Right lobe of liver (tissue), 6 donors: ENCODE data around the gene TDRD1. TPM values are rescaled to one million over a fixed set of nuclear protein-coding genes. Genes with fewer than 3 reads are reported as not detected.

Source experiments
- ATAC-seq, 4 donors: fragments of 200-7000 bp; cut with Tn5 transposase; one replicate each; pipeline ENCODE4 v1.9.1; 2020; ENCODE audit warnings: mild to moderate bottlenecking in 4 of 4, moderate library complexity in 4 of 4
- DNase-seq, 3 donors: peaks; one replicate each; pipeline ENCODE4 v3.0.0-alpha.2; 2020
- H3K27ac ChIP-seq, 3 donors: fragments of 200-600 bp; one replicate each; pipeline ENCODE4 v1.8.0; 2022
- H3K27me3 ChIP-seq, 2 donors: fragments of 200-600 bp; one replicate each; pipeline ENCODE4 v1.8.0; 2022
- H3K36me3 ChIP-seq, 4 donors: fragments of 200-600 bp; sonication (generic) in 1 of 4; one replicate each; pipeline versions ENCODE4 v1.5.1 to v1.8.0; 2017 to 2022; ENCODE audit warnings: control low read depth in 1 of 4
- H3K4me1 ChIP-seq, 4 donors: fragments of 200-600 bp; sonication (generic) in 1 of 4; one replicate each; pipeline versions ENCODE4 v1.5.1 to v1.8.0; 2017 to 2022; ENCODE audit warnings: control low read depth in 1 of 4
- H3K4me3 ChIP-seq, 3 donors: fragments of 200-600 bp; one replicate each; pipeline ENCODE4 v1.8.0; 2022
- H3K9me3 ChIP-seq, 4 donors: fragments of 200-600 bp; sonication (generic) in 1 of 4; one replicate each; pipeline versions ENCODE4 v1.5.1 to v1.8.0; 2017 to 2022; ENCODE audit warnings: control low read depth in 1 of 4
- POLR2A ChIP-seq: fragments of 450-650 bp; IDR thresholded peaks from one replicate; pipeline ENCODE4 v1.6.1; 2017; ENCODE audit warnings: antibody characterized with exemption, mild to moderate bottlenecking
- WGBS: methylation state at CpG from one replicate; pipeline ENCODE4 v1.1.6; 2018; ENCODE audit warnings: low coverage, low lambda C conversion rate; ENCODE audit not compliant: insufficient coverage; ENCODE audit errors: missing lambda C conversion rate; 5-methylcytosine and 5-hydroxymethylcytosine counted together
- intact Hi-C, 2 donors: fragments of 100-400 bp; cut with DNase I; formaldehyde crosslinking; loops; one replicate each; pipeline versions ENCODE4 v1.11.2 to v1.14.1; 2022
- total RNA-seq, 6 experiments: library from RNA; depleted of rRNA in 2 of 6; stranded (reverse); fragments of >200 nt in 2 of 6; fragmentation: NEBNext Ultra II Directional in 3 of 6; extraction: Animal tissue kit (Norgen Biotek cat#: 25700) in 3 of 6; gene quantifications; one replicate each; pipeline versions ENCODE4 v1.1.0 to v1.2.4, GENCODE V29; 2016 to 2023
- TF ChIP-seq, protein P1 (sequence below), 4 donors: fragments of 200-600 bp in 3 of 4; fragments of 450-650 bp in 1 of 4; IDR thresholded peaks; one replicate each; pipeline versions ENCODE4 v1.5.1 to v1.8.0; 2016 to 2022; ENCODE audit warnings: antibody characterized with exemption in 4 of 4, mild to moderate bottlenecking in 2 of 4
- donor health status: DM: no; HTN: yes; CAD: no.
- donor health status: DM: no; HTN: no; CAD: no.
- donor health status: DM: no; HTN: no; CAD: no.
- donor health status: DM: no; HTN: yes; CAD: no.
- donor health status: DM: no; HTN: yes; CAD: no.

TDRD1 gene
- total RNA-seq, 6 experiments from 2014 or later: 0.06 to 0.17 (median 0.12) TPM; not detected in 1

DNA sequence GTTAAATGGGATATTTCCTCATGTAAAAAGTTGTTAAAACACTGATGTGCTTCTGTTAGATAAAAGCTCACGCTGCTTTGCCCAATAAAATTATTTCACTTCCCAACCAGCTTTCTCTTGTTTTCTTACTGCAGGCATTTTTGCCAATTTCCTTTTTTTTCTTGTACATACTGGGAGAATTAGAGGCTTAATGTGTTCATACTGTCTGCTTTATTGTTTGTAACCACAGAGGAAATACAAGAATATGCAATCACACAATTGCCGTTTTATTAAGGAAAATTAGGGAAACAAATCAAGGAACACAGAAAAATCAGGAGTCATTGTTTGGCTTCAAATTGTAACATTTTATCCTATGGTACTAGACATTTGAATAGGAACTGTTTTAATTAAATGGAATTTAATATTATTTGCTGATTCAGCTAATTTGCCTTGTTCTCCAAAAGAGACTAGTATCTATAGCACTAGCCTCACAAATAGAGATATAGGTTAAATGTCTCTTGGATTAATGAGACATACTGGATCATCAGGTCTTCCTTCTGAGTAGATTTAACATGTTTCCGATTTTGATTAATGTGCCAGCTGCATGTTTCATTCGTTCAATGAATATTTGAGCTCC is 53.5 kb downstream of the TDRD1 start:
- Histone ChIP-seq H3K27ac (no peak overlapping the region), H3K4me1 (no peaks in the 10 kb centered on the region), H3K9me3 (no peaks in the 10 kb centered on the region), H3K4me3 (no peak overlapping the region), H3K36me3 (no peaks in the 10 kb centered on the region), H3K27me3 (no peaks in the 10 kb centered on the region)
- TF ChIP-seq, protein P1, sequence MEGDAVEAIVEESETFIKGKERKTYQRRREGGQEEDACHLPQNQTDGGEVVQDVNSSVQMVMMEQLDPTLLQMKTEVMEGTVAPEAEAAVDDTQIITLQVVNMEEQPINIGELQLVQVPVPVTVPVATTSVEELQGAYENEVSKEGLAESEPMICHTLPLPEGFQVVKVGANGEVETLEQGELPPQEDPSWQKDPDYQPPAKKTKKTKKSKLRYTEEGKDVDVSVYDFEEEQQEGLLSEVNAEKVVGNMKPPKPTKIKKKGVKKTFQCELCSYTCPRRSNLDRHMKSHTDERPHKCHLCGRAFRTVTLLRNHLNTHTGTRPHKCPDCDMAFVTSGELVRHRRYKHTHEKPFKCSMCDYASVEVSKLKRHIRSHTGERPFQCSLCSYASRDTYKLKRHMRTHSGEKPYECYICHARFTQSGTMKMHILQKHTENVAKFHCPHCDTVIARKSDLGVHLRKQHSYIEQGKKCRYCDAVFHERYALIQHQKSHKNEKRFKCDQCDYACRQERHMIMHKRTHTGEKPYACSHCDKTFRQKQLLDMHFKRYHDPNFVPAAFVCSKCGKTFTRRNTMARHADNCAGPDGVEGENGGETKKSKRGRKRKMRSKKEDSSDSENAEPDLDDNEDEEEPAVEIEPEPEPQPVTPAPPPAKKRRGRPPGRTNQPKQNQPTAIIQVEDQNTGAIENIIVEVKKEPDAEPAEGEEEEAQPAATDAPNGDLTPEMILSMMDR (IDR thresholded peaks at IDR 0.05): no peak
- TF ChIP-seq POLR2A: no peak
- intact Hi-C loops: no loop called here
- ATAC-seq: no peak
- no peak for DNase-seq
- WGBS: 61% methylated on average over 4 of the region's 4 CpGs

DNA sequence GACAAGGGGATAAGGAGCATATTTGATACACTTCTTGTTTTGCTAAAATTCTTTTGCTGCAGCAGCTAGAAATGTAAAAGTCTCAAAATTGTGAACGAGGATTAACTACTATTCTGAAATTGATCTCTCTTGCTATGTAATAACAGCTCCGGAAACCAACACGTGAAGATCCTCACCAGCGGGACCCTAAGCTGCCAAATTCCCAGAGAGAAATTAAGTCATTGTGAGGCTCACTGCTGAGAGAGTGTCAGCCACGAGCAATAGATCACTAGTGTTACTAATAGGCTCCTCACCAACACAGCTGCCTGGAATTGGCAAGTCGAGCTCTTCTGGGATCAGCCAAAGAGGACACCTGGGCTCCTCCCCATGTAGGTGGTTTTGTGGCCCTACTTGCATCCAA is 54.3 kb downstream of the TDRD1 start:
- H3K4me1 ChIP-seq: peaks cover 0 to under 1% (median 0%) of the 10 kb centered on the region in 4 donors
- no peak overlapping the region for H3K27ac ChIP-seq
- intact Hi-C loops: no loop called here
- DNase-seq: no peak
- no peaks in the 10 kb centered on the region for H3K36me3 ChIP-seq
- WGBS: 40% methylated on average over 6 of the region's 6 CpGs
- no peak overlapping the region for H3K4me3 ChIP-seq
- H3K9me3 ChIP-seq: no peaks in the 10 kb centered on the region
- no peak for ATAC-seq
- TF ChIP-seq, protein P1 (IDR thresholded peaks at IDR 0.05): no peak
- no peak for TF ChIP-seq POLR2A
- H3K27me3 ChIP-seq: peaks cover 0 to 4% of the 10 kb centered on the region in 2 donors

DNA sequence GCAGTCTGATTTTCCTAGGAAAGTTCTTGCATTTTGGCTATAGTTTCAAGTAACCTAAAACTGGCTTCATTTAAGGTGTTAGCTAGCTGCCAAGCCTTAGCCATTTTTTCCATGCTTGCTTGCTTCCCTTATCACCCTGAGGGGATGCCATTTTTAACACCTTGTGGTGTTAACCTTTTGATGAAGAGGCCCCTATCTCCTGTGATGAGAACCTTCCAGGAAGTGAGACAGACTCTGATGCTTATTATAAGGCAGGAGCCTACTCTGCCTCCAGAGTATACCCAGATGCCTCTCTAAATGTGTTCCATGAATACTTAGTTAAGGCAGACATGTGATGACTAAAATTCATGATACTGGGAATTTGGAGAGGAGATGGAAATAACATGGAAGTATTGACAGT is 55.0 kb downstream of the TDRD1 start:
- Histone ChIP-seq H3K4me1 (peaks cover 0 to 7% (median 0%) of the 10 kb centered on the region in 4 donors), H3K27ac (no peak overlapping the region), H3K27me3 (peaks cover 0 to 8% of the 10 kb centered on the region in 2 donors), H3K36me3 (no peaks in the 10 kb centered on the region), H3K9me3 (no peaks in the 10 kb centered on the region), H3K4me3 (no peak overlapping the region)
- ATAC-seq (no peak), DNase-seq (no peak)
- no peak for TF ChIP-seq POLR2A
- intact Hi-C loops: no loop called here

DNA sequence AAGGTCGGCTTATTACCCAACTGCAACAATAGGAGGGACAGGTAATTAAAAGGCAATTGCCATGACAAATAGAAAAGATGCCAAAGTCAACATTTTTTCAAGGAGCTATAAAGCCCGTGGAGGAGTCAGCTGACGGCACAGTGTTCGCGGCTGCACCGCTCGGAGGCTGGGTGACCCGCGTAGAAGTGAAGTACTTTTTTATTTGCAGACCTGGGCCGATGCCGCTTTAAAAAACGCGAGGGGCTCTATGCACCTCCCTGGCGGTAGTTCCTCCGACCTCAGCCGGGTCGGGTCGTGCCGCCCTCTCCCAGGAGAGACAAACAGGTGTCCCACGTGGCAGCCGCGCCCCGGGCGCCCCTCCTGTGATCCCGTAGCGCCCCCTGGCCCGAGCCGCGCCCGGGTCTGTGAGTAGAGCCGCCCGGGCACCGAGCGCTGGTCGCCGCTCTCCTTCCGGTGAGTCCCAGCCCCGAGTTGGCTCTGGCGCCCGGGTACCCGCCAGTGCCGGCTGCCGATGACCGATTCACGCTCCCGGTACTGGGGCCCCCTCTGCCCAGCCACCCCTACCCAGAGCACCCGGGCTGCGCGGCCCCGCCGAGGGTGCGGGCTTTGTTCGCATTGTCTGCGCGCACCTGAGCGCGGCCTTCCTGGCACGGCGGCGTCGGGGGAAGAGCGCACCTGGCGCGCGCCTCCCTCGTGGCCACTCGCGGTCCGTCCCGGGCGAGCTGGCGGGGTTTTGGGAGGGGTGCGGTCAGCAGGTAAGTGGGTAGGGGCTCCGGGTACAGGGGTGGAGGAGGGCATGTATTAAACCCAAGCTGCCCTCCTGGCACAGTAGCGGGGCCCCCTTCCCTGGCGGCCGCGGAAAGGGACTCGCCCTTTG is 60.2 kb downstream of the TDRD1 start, which contains the start of gene VWA2:
TSS of gene VWA2 (plus strand) at position 138 of the 877 bp plus-strand sequence. CDS start 9,460 bp downstream, outside the sequence.
- DNase-seq (peak; percentile 52 to 65 (median 56)), ATAC-seq (peak; percentile 71 to 79 (median 76))
- Histone ChIP-seq H3K36me3 (no peaks in the 10 kb centered on the region), H3K27ac (no peak within 1 kb of the TSS), H3K4me3 (peak within 1 kb of the TSS; percentile 13 to 36 (median 16)), H3K4me1 (peaks cover 0 to 11% (median 0%) of the 10 kb centered on the region in 4 donors), H3K9me3 (no peaks in the 10 kb centered on the region), H3K27me3 (peaks cover 5 to 8% of the 10 kb centered on the region in 2 donors)
- intact Hi-C loops: no loop called here
- 3% methylated on average over 24 of the region's 79 CpGs for WGBS
- TF ChIP-seq, protein P1 (IDR thresholded peaks at IDR 0.05): peak in 3 of 4 donors; percentile 13 to 36 (median 21)
- no peak for TF ChIP-seq POLR2A

DNA sequence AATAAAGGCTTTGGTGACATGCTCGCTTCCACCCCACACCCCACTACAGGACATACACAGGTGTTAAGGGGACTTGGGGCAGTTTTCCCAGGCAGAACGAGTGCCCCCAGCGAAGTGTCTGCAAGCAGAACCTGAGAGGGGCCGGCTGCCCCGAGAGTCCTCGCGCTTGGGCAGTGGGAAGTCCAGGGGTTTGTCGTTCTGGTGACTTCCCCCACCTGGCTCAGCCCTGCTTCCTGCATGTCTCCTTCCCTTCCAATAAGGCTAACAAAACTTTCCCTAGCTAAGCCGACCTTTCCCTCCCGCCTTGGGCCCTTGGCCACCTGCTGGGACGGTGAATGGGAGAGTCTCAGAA is 60.8 kb downstream of the TDRD1 start:
- H3K36me3 ChIP-seq: no peaks in the 10 kb centered on the region
- WGBS: 46% methylated on average over 5 of the region's 11 CpGs
- no peak overlapping the region for H3K4me3 ChIP-seq
- TF ChIP-seq, protein P1 (IDR thresholded peaks at IDR 0.05): no peak
- TF ChIP-seq POLR2A: no peak
- H3K4me1 ChIP-seq: peaks cover 0 to 11% (median 0%) of the 10 kb centered on the region in 4 donors
- DNase-seq (no peak), ATAC-seq (no peak)
- H3K27ac ChIP-seq: no peak overlapping the region
- no peaks in the 10 kb centered on the region for H3K9me3 ChIP-seq
- intact Hi-C loops: no loop called here
- H3K27me3 ChIP-seq: peaks cover 5 to 8% of the 10 kb centered on the region in 2 donors
